ENCODE data around the gene GATAD2B.
"Not testable (repeated sequence)": the region's sequence is repeated elsewhere in the genome, so short reads cannot be mapped to it uniquely, and the experiment has no call there.

GATAD2B gene

GRCh38 chr1:153922076-153922971 lies 448 bp downstream of the GATAD2B start:
- TF ChIP-seq POLR2AphosphoS5 (IDR thresholded peaks at IDR 0.05; ENCODE audit: low read depth, low read length) (0 out of 2 replicates have a peak, but pooled peaks have one; percentile 32), POLR2A (IDR thresholded peaks at IDR 0.05; ENCODE audit: low read depth, low read length) (no peak), TAF1 (IDR thresholded peaks at IDR 0.05; ENCODE audit: borderline replicate concordance, low read depth, low read length) (no peak)
- DNase-seq (ENCODE audit: insufficient read length) (peak; percentile 52), FAIRE-seq (peak; percentile 17)

- DNase-seq (ENCODE audit: insufficient read length) (no peak), FAIRE-seq (no peak)
- TF ChIP-seq TAF1 (IDR thresholded peaks at IDR 0.05; ENCODE audit: borderline replicate concordance, low read depth, low read length), result no peak
- no peak for TF ChIP-seq POLR2A (IDR thresholded peaks at IDR 0.05; ENCODE audit: low read depth, low read length)
- no peak for TF ChIP-seq POLR2AphosphoS5 (IDR thresholded peaks at IDR 0.05; ENCODE audit: low read depth, low read length)
Measured at GRCh38 chr1:153921803-153922075, 1.0 kb downstream of the GATAD2B start.

- no peak for DNase-seq (ENCODE audit: insufficient read length)
- TF ChIP-seq POLR2A (IDR thresholded peaks at IDR 0.05; ENCODE audit: low read depth, low read length) (no peak), POLR2AphosphoS5 (IDR thresholded peaks at IDR 0.05; ENCODE audit: low read depth, low read length) (no peak), TAF1 (IDR thresholded peaks at IDR 0.05; ENCODE audit: borderline replicate concordance, low read depth, low read length) (no peak)
- FAIRE-seq, result no peak
Measured at GRCh38 chr1:153921080-153921802, 1.5 kb downstream of the GATAD2B start.

- no peak for TF ChIP-seq POLR2AphosphoS5 (IDR thresholded peaks at IDR 0.05; ENCODE audit: low read depth, low read length)
- TF ChIP-seq TAF1 (IDR thresholded peaks at IDR 0.05; ENCODE audit: borderline replicate concordance, low read depth, low read length), result no peak
- no peak for TF ChIP-seq POLR2A (IDR thresholded peaks at IDR 0.05; ENCODE audit: low read depth, low read length)
- no peak for FAIRE-seq
- no peak for DNase-seq (ENCODE audit: insufficient read length)
Measured at GRCh38 chr1:153919876-153920852, 2.6 kb downstream of the GATAD2B start.

GRCh38 chr1:153916297-153916696 lies 6.5 kb downstream of the GATAD2B start:
- TF ChIP-seq TAF1 (IDR thresholded peaks at IDR 0.05; ENCODE audit: borderline replicate concordance, low read depth, low read length), result no peak
- no peak for TF ChIP-seq POLR2AphosphoS5 (IDR thresholded peaks at IDR 0.05; ENCODE audit: low read depth, low read length)
- TF ChIP-seq POLR2A (IDR thresholded peaks at IDR 0.05; ENCODE audit: low read depth, low read length), result no peak
- FAIRE-seq, result no peak
- no peak for DNase-seq (ENCODE audit: insufficient read length)

GRCh38 chr1:153912349-153912748 lies 10.4 kb downstream of the GATAD2B start:
- no peak for DNase-seq (ENCODE audit: insufficient read length)
- TF ChIP-seq POLR2AphosphoS5 (IDR thresholded peaks at IDR 0.05; ENCODE audit: low read depth, low read length) (no peak), TAF1 (IDR thresholded peaks at IDR 0.05; ENCODE audit: borderline replicate concordance, low read depth, low read length) (no peak), POLR2A (IDR thresholded peaks at IDR 0.05; ENCODE audit: low read depth, low read length) (no peak)
- no peak for FAIRE-seq

- not testable (repeated sequence) for FAIRE-seq; DNase-seq (ENCODE audit: insufficient read length)
Measured at GRCh38 chr1:153910560-153910959, 12.2 kb downstream of the GATAD2B start.

GRCh38 chr1:153908071-153908470 lies 14.7 kb downstream of the GATAD2B start:
- FAIRE-seq (no peak), DNase-seq (ENCODE audit: insufficient read length) (no peak)
- TF ChIP-seq POLR2A (IDR thresholded peaks at IDR 0.05; ENCODE audit: low read depth, low read length) (no peak), POLR2AphosphoS5 (IDR thresholded peaks at IDR 0.05; ENCODE audit: low read depth, low read length) (no peak), TAF1 (IDR thresholded peaks at IDR 0.05; ENCODE audit: borderline replicate concordance, low read depth, low read length) (no peak)

GRCh38 chr1:153907134-153907533 lies 15.6 kb downstream of the GATAD2B start:
- DNase-seq (ENCODE audit: insufficient read length) (no peak), FAIRE-seq (no peak)
- TF ChIP-seq POLR2AphosphoS5 (IDR thresholded peaks at IDR 0.05; ENCODE audit: low read depth, low read length), result no peak
- no peak for TF ChIP-seq POLR2A (IDR thresholded peaks at IDR 0.05; ENCODE audit: low read depth, low read length)
- TF ChIP-seq TAF1 (IDR thresholded peaks at IDR 0.05; ENCODE audit: borderline replicate concordance, low read depth, low read length), result no peak

GRCh38 chr1:153906396-153906795 lies 16.4 kb downstream of the GATAD2B start:
- FAIRE-seq, result no peak
- TF ChIP-seq TAF1 (IDR thresholded peaks at IDR 0.05; ENCODE audit: borderline replicate concordance, low read depth, low read length) (no peak), POLR2A (IDR thresholded peaks at IDR 0.05; ENCODE audit: low read depth, low read length) (no peak), POLR2AphosphoS5 (IDR thresholded peaks at IDR 0.05; ENCODE audit: low read depth, low read length) (no peak)
- DNase-seq (ENCODE audit: insufficient read length), result no peak

- FAIRE-seq, result not testable (repeated sequence)
Measured at GRCh38 chr1:153905908-153906307, 16.9 kb downstream of the GATAD2B start.

More at GRCh38 chr1:153905908-153906307, 16.9 kb downstream of the GATAD2B start:
- DNase-seq (ENCODE audit: insufficient read length), result not testable (repeated sequence)
